Loucy (cell line): ENCODE data around the gene JPH3.

Experiments used
- CTCF ChIP-seq: fragments of 200-600 bp; sonication (generic); conservative IDR thresholded peaks from 2 replicates; pipeline ENCODE4 v1.5.1; 2014; ENCODE audit warnings: mild to moderate bottlenecking, antibody characterized with exemption, low read length
- EZH2phosphoT487 ChIP-seq: fragments of 200-600 bp; IDR thresholded peaks from 2 replicates; pipeline ENCODE4 v1.6.1; 2018; ENCODE audit warnings: antibody characterized with exemption, mild to moderate bottlenecking, moderate library complexity, borderline replicate concordance

GRCh38 chr16:87618216-87618615 is 15.9 kb downstream of the JPH3 start:
- TF ChIP-seq CTCF (no peak), EZH2phosphoT487 (no peak)
